ENCODE data around the gene SEM1.

DNA sequence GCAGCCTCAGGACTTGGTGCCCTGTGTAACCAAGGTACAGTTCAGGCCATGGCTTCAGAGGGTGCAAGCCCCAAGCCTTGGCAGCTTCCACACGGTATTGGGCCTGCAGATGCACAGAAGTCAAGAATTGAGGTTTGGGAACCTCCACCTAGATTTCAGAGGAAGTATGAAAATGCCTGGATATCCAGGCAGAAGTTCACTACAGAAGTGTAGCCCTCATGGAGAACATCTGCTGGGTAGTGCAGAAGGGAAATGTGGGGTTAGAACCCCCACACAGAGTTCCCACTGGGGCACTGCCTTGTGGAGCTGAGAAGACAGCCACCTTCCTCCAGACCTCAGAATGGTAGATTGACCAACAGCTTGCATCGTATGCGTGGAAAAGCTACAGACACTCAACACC, 3.4 kb upstream of the SEM1 start:
- TF ChIP-seq, protein P1, sequence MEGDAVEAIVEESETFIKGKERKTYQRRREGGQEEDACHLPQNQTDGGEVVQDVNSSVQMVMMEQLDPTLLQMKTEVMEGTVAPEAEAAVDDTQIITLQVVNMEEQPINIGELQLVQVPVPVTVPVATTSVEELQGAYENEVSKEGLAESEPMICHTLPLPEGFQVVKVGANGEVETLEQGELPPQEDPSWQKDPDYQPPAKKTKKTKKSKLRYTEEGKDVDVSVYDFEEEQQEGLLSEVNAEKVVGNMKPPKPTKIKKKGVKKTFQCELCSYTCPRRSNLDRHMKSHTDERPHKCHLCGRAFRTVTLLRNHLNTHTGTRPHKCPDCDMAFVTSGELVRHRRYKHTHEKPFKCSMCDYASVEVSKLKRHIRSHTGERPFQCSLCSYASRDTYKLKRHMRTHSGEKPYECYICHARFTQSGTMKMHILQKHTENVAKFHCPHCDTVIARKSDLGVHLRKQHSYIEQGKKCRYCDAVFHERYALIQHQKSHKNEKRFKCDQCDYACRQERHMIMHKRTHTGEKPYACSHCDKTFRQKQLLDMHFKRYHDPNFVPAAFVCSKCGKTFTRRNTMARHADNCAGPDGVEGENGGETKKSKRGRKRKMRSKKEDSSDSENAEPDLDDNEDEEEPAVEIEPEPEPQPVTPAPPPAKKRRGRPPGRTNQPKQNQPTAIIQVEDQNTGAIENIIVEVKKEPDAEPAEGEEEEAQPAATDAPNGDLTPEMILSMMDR (IDR thresholded peaks at IDR 0.05; ENCODE audit: insufficient read depth, low read depth, low read length) = no peak
- no peak for TF ChIP-seq EZH2 (IDR thresholded peaks at IDR 0.05; ENCODE audit: insufficient read depth, low read length)
